Mesenchymal stem cell (in vitro differentiated cells and primary cell): ENCODE measurements around the gene GTF2I.
A peak's percentile ranks its signal among the peaks of the same experiment; 100 is the strongest.

Source experiments
- DNase-seq: peaks from one replicate; pipeline ENCODE4 v3.0.0-alpha.2; 2013
- H2AFZ ChIP-seq: one replicate; pipeline ENCODE4 v1.6.1; 2013; ENCODE audit warnings: low read depth, mild to moderate bottlenecking, control low read depth, inconsistent platforms, low read length, moderate library complexity
- H2AK5ac ChIP-seq: 2 replicates; pipeline ENCODE4 v1.6.1; 2013; ENCODE audit warnings: low read length, moderate library complexity, mild to moderate bottlenecking, inconsistent platforms; ENCODE audit not compliant: severe bottlenecking
- H2BK120ac ChIP-seq: one replicate; pipeline ENCODE4 v1.6.1; 2013; ENCODE audit warnings: low read depth, mild to moderate bottlenecking, inconsistent platforms, low read length, moderate library complexity
- H2BK12ac ChIP-seq, 2 experiments: one replicate each; pipeline ENCODE4 v1.6.1; 2013; ENCODE audit warnings: inconsistent platforms in 2 of 2, low read length in 2 of 2, mild to moderate bottlenecking in 2 of 2, moderate library complexity in 2 of 2, control low read depth in 1 of 2
- H2BK15ac ChIP-seq: one replicate; pipeline ENCODE4 v1.6.1; 2013; ENCODE audit warnings: mild to moderate bottlenecking, low read depth, inconsistent platforms; ENCODE audit not compliant: poor library complexity, severe bottlenecking
- H2BK5ac ChIP-seq: 2 replicates; pipeline ENCODE4 v1.6.1; 2013; ENCODE audit warnings: low read depth, mild to moderate bottlenecking, low read length, control low read depth, inconsistent platforms; ENCODE audit not compliant: poor library complexity, severe bottlenecking
- H3K14ac ChIP-seq, 2 experiments: one replicate each; pipeline ENCODE4 v1.6.1; 2013; ENCODE audit warnings: inconsistent platforms in 2 of 2, low read length in 2 of 2, control low read depth in 1 of 2, mild to moderate bottlenecking in 1 of 2, moderate library complexity in 1 of 2
- H3K18ac ChIP-seq, 2 experiments: one replicate each; pipeline ENCODE4 v1.6.1; 2013; ENCODE audit warnings: inconsistent platforms in 2 of 2, low read length in 2 of 2, control low read depth in 1 of 2, low read depth in 1 of 2, mild to moderate bottlenecking in 1 of 2
- H3K23ac ChIP-seq, 2 experiments: one replicate each; pipeline ENCODE4 v1.6.1; 2013; ENCODE audit warnings: inconsistent platforms in 2 of 2, low read length in 2 of 2, mild to moderate bottlenecking in 2 of 2, moderate library complexity in 2 of 2, control low read depth in 1 of 2
- H3K27ac ChIP-seq: 2 replicates; pipeline ENCODE4 v1.5.1; 2013; ENCODE audit warnings: mild to moderate bottlenecking, moderate library complexity, low read length, control low read depth, inconsistent platforms; ENCODE audit not compliant: poor library complexity, severe bottlenecking
- H3K27me3 ChIP-seq, 2 experiments: 2 replicates each; pipeline versions ENCODE4 v1.6.1 to v1.7.0; 2013; ENCODE audit warnings: low read length in 2 of 2, mild to moderate bottlenecking in 2 of 2, moderate library complexity in 2 of 2, control low read depth in 1 of 2, inconsistent platforms in 1 of 2; ENCODE audit not compliant: control insufficient read depth in 1 of 2, insufficient read depth in 1 of 2
- H3K36me3 ChIP-seq, 2 experiments: 2 replicates each; pipeline versions ENCODE4 v1.6.1 to v1.7.0; 2013; ENCODE audit warnings: low read length in 2 of 2, control low read depth in 1 of 2, inconsistent platforms in 1 of 2, low read depth in 1 of 2, mild to moderate bottlenecking in 1 of 2; ENCODE audit not compliant: insufficient read depth in 2 of 2, control insufficient read depth in 1 of 2
- H3K4ac ChIP-seq, 2 experiments: one replicate each; pipeline ENCODE4 v1.6.1; 2013; ENCODE audit warnings: inconsistent platforms in 2 of 2, low read length in 2 of 2, mild to moderate bottlenecking in 2 of 2, moderate library complexity in 2 of 2, control low read depth in 1 of 2, low read depth in 1 of 2
- H3K4me1 ChIP-seq: 2 replicates; pipeline ENCODE4 v1.6.1; 2013; ENCODE audit warnings: low read depth, low read length, control low read depth; ENCODE audit not compliant: control insufficient read depth, insufficient read depth
- H3K4me2 ChIP-seq: 2 replicates; pipeline ENCODE4 v1.6.1; 2013; ENCODE audit warnings: low read length, mild to moderate bottlenecking, inconsistent platforms; ENCODE audit not compliant: poor library complexity, severe bottlenecking
- H3K4me3 ChIP-seq, 2 experiments: 2 replicates each; pipeline versions ENCODE4 v1.5.1 to v1.7.0; 2013; ENCODE audit warnings: low read length in 2 of 2, mild to moderate bottlenecking in 2 of 2, control low read depth in 1 of 2, low read depth in 1 of 2; ENCODE audit not compliant: insufficient read depth in 1 of 2
- H3K79me1 ChIP-seq: replicated peaks from 2 replicates; pipeline ENCODE4 v1.6.1; 2013; ENCODE audit warnings: mild to moderate bottlenecking, control low read depth, low read length, inconsistent platforms; ENCODE audit not compliant: poor library complexity, severe bottlenecking
- H3K9ac ChIP-seq: 2 replicates; pipeline ENCODE4 v1.7.0; 2013; ENCODE audit warnings: mild to moderate bottlenecking, low read length, moderate library complexity
- H3K9me3 ChIP-seq: 2 replicates; pipeline ENCODE4 v1.7.0; 2013; ENCODE audit warnings: mild to moderate bottlenecking, low read length; ENCODE audit not compliant: control insufficient read depth
- H4K8ac ChIP-seq: one replicate; pipeline ENCODE4 v1.6.1; 2013; ENCODE audit warnings: inconsistent platforms, mild to moderate bottlenecking, low read length, moderate library complexity
- H4K91ac ChIP-seq: one replicate; pipeline ENCODE4 v1.6.1; 2013; ENCODE audit warnings: mild to moderate bottlenecking, low read length, inconsistent platforms
- WGBS: methylation state at CpG from one replicate; pipeline ENCODE4 v1.1.7; 2013; ENCODE audit warnings: mixed read lengths; 5-methylcytosine and 5-hydroxymethylcytosine counted together

The GTF2I gene

GRCh38 chr7:74653686-74654181, 3.8 kb upstream of the GTF2I start:
- no peak overlapping the region for H2BK120ac ChIP-seq
- no peak overlapping the region for H2BK15ac ChIP-seq
- no peaks in the 10 kb centered on the region for H3K36me3 ChIP-seq
- no peak overlapping the region for H3K4me2 ChIP-seq
- H3K4ac ChIP-seq = no peak overlapping the region
- H3K27me3 ChIP-seq = no peaks in the 10 kb centered on the region
- H3K14ac ChIP-seq = no peak overlapping the region
- no peak overlapping the region for H3K27ac ChIP-seq
- H2AK5ac ChIP-seq = no peak overlapping the region
- H2BK12ac ChIP-seq = no peak overlapping the region
- no peak overlapping the region for H4K91ac ChIP-seq
- H3K18ac ChIP-seq = no peak overlapping the region
- no peak overlapping the region for H3K23ac ChIP-seq
- no peaks in the 10 kb centered on the region for H3K9me3 ChIP-seq
- H3K4me3 ChIP-seq = no peak overlapping the region
- no peaks in the 10 kb centered on the region for H3K79me1 ChIP-seq
- H3K4me1 ChIP-seq = peaks cover 6% of the 10 kb centered on the region
- H2BK5ac ChIP-seq = no peak overlapping the region
- no peak overlapping the region for H4K8ac ChIP-seq
- no peak overlapping the region for H2AFZ ChIP-seq
- DNase-seq = no peak
- no peak overlapping the region for H3K9ac ChIP-seq
- 95% methylated on average over 11 of the region's 11 CpGs for WGBS

- Histone ChIP-seq H3K79me1 (no peaks in the 10 kb centered on the region), H3K23ac (no peak overlapping the region), H2AK5ac (no peak overlapping the region), H4K91ac (no peak overlapping the region), H2BK12ac (no peak overlapping the region), H3K4ac (no peak overlapping the region), H3K9me3 (no peaks in the 10 kb centered on the region), H2BK5ac (no peak overlapping the region), H3K4me2 (no peak overlapping the region), H3K4me3 (no peak overlapping the region), H4K8ac (no peak overlapping the region), H2BK15ac (no peak overlapping the region), H3K4me1 (peaks cover 13% of the 10 kb centered on the region), H2BK120ac (no peak overlapping the region), H3K9ac (no peak overlapping the region), H3K36me3 (peaks cover 0 to 2% of the 10 kb centered on the region in 2 experiments), H3K14ac (no peak overlapping the region), H3K27ac (no peak overlapping the region), H2AFZ (no peak overlapping the region), H3K27me3 (no peaks in the 10 kb centered on the region), H3K18ac (no peak overlapping the region)
- 90% methylated on average over 4 of the region's 5 CpGs for WGBS
- DNase-seq = no peak
Observed at GRCh38 chr7:74654811-74655210, 2.7 kb upstream of the GTF2I start.

- H3K36me3 ChIP-seq = peaks cover 0 to 3% of the 10 kb centered on the region in 2 experiments
- H3K14ac ChIP-seq = no peak overlapping the region
- H3K18ac ChIP-seq = no peak overlapping the region
- no peak overlapping the region for H4K91ac ChIP-seq
- no peaks in the 10 kb centered on the region for H3K79me1 ChIP-seq
- no peak overlapping the region for H3K4me2 ChIP-seq
- no peak for DNase-seq
- H3K4me3 ChIP-seq = no peak overlapping the region
- H4K8ac ChIP-seq = no peak overlapping the region
- no peaks in the 10 kb centered on the region for H3K9me3 ChIP-seq
- H3K23ac ChIP-seq = no peak overlapping the region
- H2BK15ac ChIP-seq = no peak overlapping the region
- no peaks in the 10 kb centered on the region for H3K27me3 ChIP-seq
- H3K9ac ChIP-seq = no peak overlapping the region
- H2BK120ac ChIP-seq = no peak overlapping the region
- no peak overlapping the region for H2AK5ac ChIP-seq
- no peak overlapping the region for H2BK12ac ChIP-seq
- peak overlapping the region; percentile 44 for H3K27ac ChIP-seq
- 91% methylated on average over 8 of the region's 8 CpGs for WGBS
- no peak overlapping the region for H2AFZ ChIP-seq
- no peak overlapping the region for H3K4ac ChIP-seq
- H3K4me1 ChIP-seq = peaks cover 17% of the 10 kb centered on the region
- no peak overlapping the region for H2BK5ac ChIP-seq
Observed at GRCh38 chr7:74655324-74655723, 2.2 kb upstream of the GTF2I start.

GRCh38 chr7:74655768-74656440, 1.6 kb upstream of the GTF2I start:
- 85% methylated on average over 17 of the region's 21 CpGs for WGBS
- no peak overlapping the region for H3K18ac ChIP-seq
- H3K79me1 ChIP-seq = no peaks in the 10 kb centered on the region
- H3K4ac ChIP-seq = no peak overlapping the region
- H3K27me3 ChIP-seq = no peaks in the 10 kb centered on the region
- no peak overlapping the region for H3K23ac ChIP-seq
- H2BK12ac ChIP-seq = no peak overlapping the region
- H2AK5ac ChIP-seq = peak overlapping the region; percentile 89
- H2BK5ac ChIP-seq = no peak overlapping the region
- peaks cover 0 to 3% of the 10 kb centered on the region in 2 experiments for H3K36me3 ChIP-seq
- peak overlapping the region; percentile 80 for H3K27ac ChIP-seq
- peak overlapping the region in 1 of 2 experiments; percentile 82 for H3K4me3 ChIP-seq
- H4K91ac ChIP-seq = no peak overlapping the region
- H3K9ac ChIP-seq = peak overlapping the region; percentile 89
- no peak overlapping the region for H2AFZ ChIP-seq
- H2BK120ac ChIP-seq = peak overlapping the region; percentile 34
- H3K4me2 ChIP-seq = peak overlapping the region; percentile 85
- no peak overlapping the region for H4K8ac ChIP-seq
- DNase-seq = no peak
- H3K4me1 ChIP-seq = peaks cover 20% of the 10 kb centered on the region
- H3K9me3 ChIP-seq = no peaks in the 10 kb centered on the region
- H3K14ac ChIP-seq = no peak overlapping the region
- H2BK15ac ChIP-seq = no peak overlapping the region
